T-helper 1 cell treated with Interleukin-12 subunit alpha and Interleukin-12 subunit beta and Interleukin-4 antibody, amounts not matched to agents 30 ng/mL and 1 ng/mL, for 36 hours (primary cell): ENCODE measurements around the gene SCMH1. TPM values are rescaled to one million over a fixed set of nuclear protein-coding genes. Genes with fewer than 3 reads are reported as not detected.

Source experiments
- intact Hi-C: fragments of 100-400 bp; cut with micrococcal nuclease; formaldehyde crosslinking; loops from one replicate; pipeline ENCODE4 v1.15.1; 2024
- total RNA-seq: library from RNA; stranded (reverse); gene quantifications from 2 replicates; pipeline ENCODE4 v1.2.3, GENCODE V29; 2022

The SCMH1 gene
- total RNA-seq: 11.7 and 15.1 TPM in 2 replicates

GRCh38 chr1:41241749-41242341, at the start of gene SCMH1:
Gene SCMH1, minus strand, starts transcription at chr1:41242306. Its CDS starts 56,173 bp downstream, at chr1:41186133.
- intact Hi-C loops: loop anchor here (1.0 to 2.0 kb wide), 2 partner anchors 119 to 263 kb away; partner anchors contain the start of genes CTPS1 and FOXO6

GRCh38 chr1:41291195-41291594, 49.1 kb upstream of the SCMH1 start:
- intact Hi-C loops: no loop called here

GRCh38 chr1:41289196-41289595, 47.1 kb upstream of the SCMH1 start:
- intact Hi-C loops: no loop called here

- intact Hi-C loops: no loop called here
Observed at GRCh38 chr1:41286992-41287391, 44.9 kb upstream of the SCMH1 start.

GRCh38 chr1:41286486-41286885, 44.4 kb upstream of the SCMH1 start:
- intact Hi-C loops: no loop called here

GRCh38 chr1:41285818-41286217, 43.7 kb upstream of the SCMH1 start:
- intact Hi-C loops: no loop called here

GRCh38 chr1:41284121-41284520, 42.0 kb upstream of the SCMH1 start:
- intact Hi-C loops: no loop called here

- intact Hi-C loops: loop anchor here (1.0 kb wide), 1 partner anchor 135 kb away; no protein-coding TSS in a partner anchor
Observed at GRCh38 chr1:41282679-41283317, 40.7 kb upstream of the SCMH1 start.

GRCh38 chr1:41281334-41281733, 39.2 kb upstream of the SCMH1 start:
- intact Hi-C loops: no loop called here

- intact Hi-C loops: no loop called here
Observed at GRCh38 chr1:41280202-41281032, 38.3 kb upstream of the SCMH1 start.

- intact Hi-C loops: no loop called here
Observed at GRCh38 chr1:41278076-41278475, 36.0 kb upstream of the SCMH1 start.

- intact Hi-C loops: no loop called here
Observed at GRCh38 chr1:41277371-41277975, 35.4 kb upstream of the SCMH1 start.

GRCh38 chr1:41275831-41276230, 33.7 kb upstream of the SCMH1 start:
- intact Hi-C loops: no loop called here

GRCh38 chr1:41274752-41275545, 32.8 kb upstream of the SCMH1 start:
- intact Hi-C loops: no loop called here

- intact Hi-C loops: no loop called here
Observed at GRCh38 chr1:41272601-41273000, 30.5 kb upstream of the SCMH1 start.

- intact Hi-C loops: loop anchor here (1.0 kb wide), 2 partner anchors 149 to 164 kb away; no protein-coding TSS in a partner anchor
Observed at GRCh38 chr1:41268154-41268770, 26.2 kb upstream of the SCMH1 start.

GRCh38 chr1:41261926-41262618, 20.0 kb upstream of the SCMH1 start:
- intact Hi-C loops: no loop called here

GRCh38 chr1:41260768-41261167, 18.7 kb upstream of the SCMH1 start:
- intact Hi-C loops: no loop called here

- intact Hi-C loops: no loop called here
Observed at GRCh38 chr1:41259221-41259620, 17.1 kb upstream of the SCMH1 start.

- intact Hi-C loops: no loop called here
Observed at GRCh38 chr1:41255978-41256377, 13.9 kb upstream of the SCMH1 start.
